Natural killer cell treated with Interleukin-12 subunit alpha and Interleukin-12 subunit beta and Interleukin-15 and Interleukin-18, amount 100 ng/mL, for 72 hours (primary cell): Measurements from ENCODE around the gene PRKAR2B. TPM values are rescaled to one million over a fixed set of nuclear protein-coding genes. Genes with fewer than 3 reads are reported as not detected.

Source experiments
- ATAC-seq, 2 donors: fragments of 150-1000 bp; cut with Tn5 transposase in 1 of 2; sonication (Bioruptor Pico), chemical (Tn5 transposase) in 1 of 2; 2 replicates each; pipeline ENCODE4 v1.10.0; 2021
- DNase-seq: peaks from one replicate; pipeline ENCODE4 v3.0.0; 2022; ENCODE audit warnings: low spot score
- H3K27ac Mint-ChIP-seq, 2 donors: 1 replicate in 1 of 2; 2 replicates in 1 of 2; pipeline ENCODE4 v1.8.0; 2022; ENCODE audit warnings: mixed read lengths in 2 of 2, mild to moderate bottlenecking in 1 of 2, moderate library complexity in 1 of 2
- H3K27me3 Mint-ChIP-seq, 2 donors: 1 replicate in 1 of 2; 2 replicates in 1 of 2; pipeline ENCODE4 v1.8.0; 2022; ENCODE audit warnings: mixed read lengths in 2 of 2
- H3K36me3 Mint-ChIP-seq: one replicate; pipeline ENCODE4 v1.8.0; 2022; ENCODE audit warnings: mixed read lengths
- H3K4me1 Mint-ChIP-seq, 2 donors: 1 replicate in 1 of 2; 2 replicates in 1 of 2; pipeline ENCODE4 v1.8.0; 2022; ENCODE audit warnings: low read depth in 2 of 2, mixed read lengths in 2 of 2, mild to moderate bottlenecking in 1 of 2
- H3K4me3 Mint-ChIP-seq: one replicate; pipeline ENCODE4 v1.8.0; 2022; ENCODE audit warnings: mixed read lengths
- H3K9me3 Mint-ChIP-seq: 2 replicates; pipeline ENCODE4 v1.8.0; 2022; ENCODE audit warnings: mixed read lengths
- total RNA-seq, 2 donors: library from RNA; stranded (reverse); gene quantifications; one replicate each; pipeline ENCODE4 v1.2.3, GENCODE V29; 2022

Gene PRKAR2B
- total RNA-seq, 2 donors from 2014 or later: 0.57 to 4.7 TPM

GRCh38 chr7:107017965-107018719 lies 26.4 kb upstream of the PRKAR2B start:
- Mint-ChIP-seq H3K4me1 (no peaks in the 10 kb centered on the region), H3K4me3 (no peak overlapping the region), H3K36me3 (no peaks in the 10 kb centered on the region), H3K9me3 (no peaks in the 10 kb centered on the region), H3K27me3 (peaks cover 3 to 18% of the 10 kb centered on the region in 2 donors), H3K27ac (no peak overlapping the region)
- DNase-seq (no peak), ATAC-seq (no peak)

- H3K27me3 Mint-ChIP-seq: peaks cover 0 to 15% of the 10 kb centered on the region in 2 donors
- no peak overlapping the region for H3K27ac Mint-ChIP-seq
Observed at GRCh38 chr7:107020400-107020799, 24.1 kb upstream of the PRKAR2B start.

GRCh38 chr7:107021600-107021999 lies 22.9 kb upstream of the PRKAR2B start:
- DNase-seq (no peak), ATAC-seq (no peak)
- Mint-ChIP-seq H3K36me3 (no peaks in the 10 kb centered on the region), H3K27ac (no peak overlapping the region), H3K4me1 (no peaks in the 10 kb centered on the region), H3K4me3 (no peak overlapping the region), H3K27me3 (peaks cover 0 to 15% of the 10 kb centered on the region in 2 donors), H3K9me3 (no peaks in the 10 kb centered on the region)

More at GRCh38 chr7:107020400-107020799, 24.1 kb upstream of the PRKAR2B start:
- H3K4me3 Mint-ChIP-seq: no peak overlapping the region
- H3K36me3 Mint-ChIP-seq: no peaks in the 10 kb centered on the region
- H3K9me3 Mint-ChIP-seq: no peaks in the 10 kb centered on the region
- ATAC-seq (no peak), DNase-seq (no peak)
- no peaks in the 10 kb centered on the region for H3K4me1 Mint-ChIP-seq

GRCh38 chr7:107023522-107024151 lies 20.9 kb upstream of the PRKAR2B start:
- ATAC-seq (no peak), DNase-seq (no peak)
- Mint-ChIP-seq H3K36me3 (no peaks in the 10 kb centered on the region), H3K9me3 (no peaks in the 10 kb centered on the region), H3K4me1 (peaks cover 0 to 7% of the 10 kb centered on the region in 2 donors), H3K4me3 (no peak overlapping the region), H3K27ac (no peak overlapping the region), H3K27me3 (peaks cover 3 to 13% of the 10 kb centered on the region in 2 donors)

GRCh38 chr7:107024906-107025305 lies 19.6 kb upstream of the PRKAR2B start:
- no peaks in the 10 kb centered on the region for H3K9me3 Mint-ChIP-seq
- H3K36me3 Mint-ChIP-seq: no peaks in the 10 kb centered on the region
- H3K4me1 Mint-ChIP-seq: peaks cover 0 to 7% of the 10 kb centered on the region in 2 donors
- DNase-seq (no peak), ATAC-seq (no peak)
- H3K27ac Mint-ChIP-seq: no peak overlapping the region
- H3K4me3 Mint-ChIP-seq: no peak overlapping the region
- peaks cover 3 to 13% of the 10 kb centered on the region in 2 donors for H3K27me3 Mint-ChIP-seq

- H3K36me3 Mint-ChIP-seq: no peaks in the 10 kb centered on the region
- no peak overlapping the region for H3K27ac Mint-ChIP-seq
Observed at GRCh38 chr7:107025449-107026103, 18.9 kb upstream of the PRKAR2B start.

GRCh38 chr7:107026166-107026565 lies 18.3 kb upstream of the PRKAR2B start:
- no peak for DNase-seq
- Mint-ChIP-seq H3K4me1 (peaks cover 0 to 7% of the 10 kb centered on the region in 2 donors), H3K27ac (no peak overlapping the region), H3K4me3 (no peak overlapping the region), H3K27me3 (peaks cover 3 to 14% of the 10 kb centered on the region in 2 donors), H3K36me3 (no peaks in the 10 kb centered on the region), H3K9me3 (no peaks in the 10 kb centered on the region)
- no peak for ATAC-seq

More at GRCh38 chr7:107025449-107026103, 18.9 kb upstream of the PRKAR2B start:
- no peak for DNase-seq
- peaks cover 3 to 13% of the 10 kb centered on the region in 2 donors for H3K27me3 Mint-ChIP-seq
- no peak overlapping the region for H3K4me3 Mint-ChIP-seq
- H3K4me1 Mint-ChIP-seq: peaks cover 0 to 7% of the 10 kb centered on the region in 2 donors
- no peak for ATAC-seq
- no peaks in the 10 kb centered on the region for H3K9me3 Mint-ChIP-seq

- Mint-ChIP-seq H3K27me3 (peaks cover 3 to 21% of the 10 kb centered on the region in 2 donors), H3K27ac (no peak overlapping the region), H3K4me3 (no peak overlapping the region), H3K4me1 (peaks cover 0 to 7% of the 10 kb centered on the region in 2 donors), H3K36me3 (no peaks in the 10 kb centered on the region), H3K9me3 (no peaks in the 10 kb centered on the region)
- DNase-seq (no peak), ATAC-seq (no peak)
Observed at GRCh38 chr7:107027208-107027607, 17.3 kb upstream of the PRKAR2B start.

- Mint-ChIP-seq H3K4me3 (no peak overlapping the region), H3K9me3 (no peaks in the 10 kb centered on the region), H3K4me1 (peaks cover 0 to 7% of the 10 kb centered on the region in 2 donors), H3K27ac (no peak overlapping the region), H3K27me3 (peaks cover 3 to 21% of the 10 kb centered on the region in 2 donors), H3K36me3 (no peaks in the 10 kb centered on the region)
- ATAC-seq: no peak
- no peak for DNase-seq
Observed at GRCh38 chr7:107029061-107029763, 15.3 kb upstream of the PRKAR2B start.

- H3K9me3 Mint-ChIP-seq: no peaks in the 10 kb centered on the region
- no peak overlapping the region for H3K4me3 Mint-ChIP-seq
- no peak for ATAC-seq
- no peak overlapping the region for H3K27ac Mint-ChIP-seq
- DNase-seq: no peak
- no peaks in the 10 kb centered on the region for H3K36me3 Mint-ChIP-seq
- H3K27me3 Mint-ChIP-seq: peaks cover 3 to 21% of the 10 kb centered on the region in 2 donors
- H3K4me1 Mint-ChIP-seq: peaks cover 0 to 7% of the 10 kb centered on the region in 2 donors
Observed at GRCh38 chr7:107029764-107030286, 14.7 kb upstream of the PRKAR2B start.

GRCh38 chr7:107032050-107032449 lies 12.5 kb upstream of the PRKAR2B start:
- no peak for DNase-seq
- Mint-ChIP-seq H3K36me3 (no peaks in the 10 kb centered on the region), H3K9me3 (no peaks in the 10 kb centered on the region), H3K4me3 (no peak overlapping the region), H3K4me1 (peaks cover 0 to 12% of the 10 kb centered on the region in 2 donors), H3K27ac (no peak overlapping the region), H3K27me3 (peaks cover 0 to 26% of the 10 kb centered on the region in 2 donors)
- no peak for ATAC-seq

- H3K27me3 Mint-ChIP-seq: peaks cover 0 to 17% of the 10 kb centered on the region in 2 donors
- no peak for ATAC-seq
- H3K4me1 Mint-ChIP-seq: peaks cover 0 to 6% of the 10 kb centered on the region in 2 donors
- H3K27ac Mint-ChIP-seq: no peak overlapping the region
- H3K4me3 Mint-ChIP-seq: no peak overlapping the region
- H3K36me3 Mint-ChIP-seq: no peaks in the 10 kb centered on the region
- H3K9me3 Mint-ChIP-seq: no peaks in the 10 kb centered on the region
- DNase-seq: no peak
Observed at GRCh38 chr7:107032720-107033438, 11.6 kb upstream of the PRKAR2B start.

- no peaks in the 10 kb centered on the region for H3K36me3 Mint-ChIP-seq
- H3K4me1 Mint-ChIP-seq: peaks cover 0 to 5% of the 10 kb centered on the region in 2 donors
- no peak overlapping the region for H3K4me3 Mint-ChIP-seq
- H3K9me3 Mint-ChIP-seq: no peaks in the 10 kb centered on the region
- peaks cover 2 to 14% of the 10 kb centered on the region in 2 donors for H3K27me3 Mint-ChIP-seq
- no peak for DNase-seq
- no peak overlapping the region for H3K27ac Mint-ChIP-seq
- no peak for ATAC-seq
Observed at GRCh38 chr7:107034553-107034952, 10.0 kb upstream of the PRKAR2B start.
